Stimulated activated naive CD8-positive, alpha-beta T cell treated with anti-CD3 and anti-CD28 coated beads, Interleukin-15, Interleukin-2, amounts not matched to agents 100 U/mL and 50 U/mL, for 24 hours (primary cell): ENCODE data around the gene C17orf100.

ENCODE experiments used
- ATAC-seq: fragments of 150-1000 bp; cut with Tn5 transposase; one replicate; pipeline ENCODE4 v1.10.0; 2021
- DNase-seq: peaks from one replicate; pipeline ENCODE4 v3.0.0; 2021

The C17orf100 gene

GRCh38 chr17:6695051-6695450, 43.5 kb downstream of the C17orf100 start:
- DNase-seq (no peak), ATAC-seq (no peak)

- ATAC-seq (no peak), DNase-seq (no peak)
Observed at GRCh38 chr17:6695565-6695964, 44.0 kb downstream of the C17orf100 start.

GRCh38 chr17:6696906-6697305, 45.3 kb downstream of the C17orf100 start:
- ATAC-seq: no peak
- DNase-seq: no peak

- ATAC-seq (no peak), DNase-seq (no peak)
Observed at GRCh38 chr17:6698004-6698403, 46.4 kb downstream of the C17orf100 start.

- DNase-seq (no peak), ATAC-seq (no peak)
Observed at GRCh38 chr17:6699997-6700947, 48.7 kb downstream of the C17orf100 start.

- DNase-seq: no peak
- no peak for ATAC-seq
Observed at GRCh38 chr17:6700948-6701307, 49.4 kb downstream of the C17orf100 start.

- ATAC-seq (no peak), DNase-seq (peak; percentile 70)
Observed at GRCh38 chr17:6701719-6702118, 50.2 kb downstream of the C17orf100 start.

GRCh38 chr17:6702567-6703215, 51.1 kb downstream of the C17orf100 start:
- ATAC-seq (no peak), DNase-seq (no peak)
